IPS-18a (cell line): Measurements from ENCODE around the gene IGSF23.
"Not testable (repeated sequence)": the region's sequence is repeated elsewhere in the genome, so short reads cannot be mapped to it uniquely, and the experiment has no call there.

Experiments
- H3K27ac ChIP-seq: one replicate; pipeline ENCODE4 v1.5.1; 2013; ENCODE audit warnings: low read length
- H3K27me3 ChIP-seq: one replicate; pipeline ENCODE4 v1.6.1; 2013; ENCODE audit warnings: mild to moderate bottlenecking, low read length; ENCODE audit not compliant: control insufficient read depth, insufficient read depth
- H3K36me3 ChIP-seq: one replicate; pipeline ENCODE4 v1.6.1; 2013; ENCODE audit warnings: low read depth, low read length; ENCODE audit not compliant: control insufficient read depth
- H3K4me1 ChIP-seq: one replicate; pipeline ENCODE4 v1.6.1; 2013; ENCODE audit warnings: low read depth, low read length; ENCODE audit not compliant: control insufficient read depth
- H3K4me3 ChIP-seq: one replicate; pipeline ENCODE4 v1.5.1; 2013; ENCODE audit warnings: low read length
- H3K9ac ChIP-seq: one replicate; pipeline ENCODE4 v1.6.1; 2013; ENCODE audit warnings: mild to moderate bottlenecking, low read length, moderate library complexity
- H3K9me3 ChIP-seq: one replicate; pipeline ENCODE4 v1.6.1; 2013; ENCODE audit warnings: low read depth, low read length; ENCODE audit not compliant: control insufficient read depth

The IGSF23 gene

GRCh38 chr19:44604241-44604640, 9.1 kb upstream of the IGSF23 start:
- Histone ChIP-seq H3K4me3 (peak overlapping the region; percentile 23), H3K4me1 (peaks cover 21% of the 10 kb centered on the region), H3K27ac (no peak overlapping the region), H3K27me3 (no peaks in the 10 kb centered on the region), H3K36me3 (no peaks in the 10 kb centered on the region), H3K9me3 (no peaks in the 10 kb centered on the region), H3K9ac (no peak overlapping the region)

DNA sequence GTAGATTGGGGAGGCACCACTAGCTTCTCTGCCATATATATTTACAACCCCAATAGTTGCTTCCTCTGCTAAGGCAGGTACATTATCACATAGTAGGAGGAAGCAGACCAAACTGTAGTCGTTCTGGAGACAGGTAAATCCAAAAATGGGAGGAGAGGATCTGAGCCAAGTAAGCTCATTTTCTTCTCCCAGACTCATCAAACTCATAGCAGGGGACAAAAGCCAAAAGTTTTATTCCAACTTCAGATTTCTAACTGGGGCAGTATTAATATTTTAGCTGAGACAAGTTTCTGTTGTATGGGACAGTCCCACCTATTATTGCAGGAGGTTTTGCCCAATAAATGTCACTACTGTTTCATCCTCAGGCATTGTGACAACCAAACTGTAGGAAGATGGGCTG, 7.8 kb upstream of the IGSF23 start:
- no peak overlapping the region for H3K27ac ChIP-seq
- no peaks in the 10 kb centered on the region for H3K9me3 ChIP-seq
- H3K4me3 ChIP-seq = no peak overlapping the region
- no peak overlapping the region for H3K9ac ChIP-seq
- H3K36me3 ChIP-seq = no peaks in the 10 kb centered on the region
- peaks cover 21% of the 10 kb centered on the region for H3K4me1 ChIP-seq
- no peaks in the 10 kb centered on the region for H3K27me3 ChIP-seq

GRCh38 chr19:44607049-44607448, 6.3 kb upstream of the IGSF23 start:
- Histone ChIP-seq H3K27me3 (no peaks in the 10 kb centered on the region), H3K36me3 (no peaks in the 10 kb centered on the region), H3K27ac (no peak overlapping the region), H3K9ac (no peak overlapping the region), H3K9me3 (no peaks in the 10 kb centered on the region), H3K4me3 (no peak overlapping the region), H3K4me1 (peaks cover 21% of the 10 kb centered on the region)

GRCh38 chr19:44607917-44608316, 5.4 kb upstream of the IGSF23 start:
- H3K4me3 ChIP-seq = no peak overlapping the region

GRCh38 chr19:44608391-44608821, 5.0 kb upstream of the IGSF23 start:
- H3K4me3 ChIP-seq = no peak overlapping the region
- H3K36me3 ChIP-seq = no peaks in the 10 kb centered on the region
- peaks cover 20% of the 10 kb centered on the region for H3K4me1 ChIP-seq
- H3K9me3 ChIP-seq = no peaks in the 10 kb centered on the region
- H3K27ac ChIP-seq = no peak overlapping the region
- no peaks in the 10 kb centered on the region for H3K27me3 ChIP-seq
- H3K9ac ChIP-seq = no peak overlapping the region

More at GRCh38 chr19:44607917-44608316, 5.4 kb upstream of the IGSF23 start:
- H3K4me1 ChIP-seq = peaks cover 21% of the 10 kb centered on the region
- H3K9me3 ChIP-seq = no peaks in the 10 kb centered on the region
- H3K27ac ChIP-seq = no peak overlapping the region
- no peaks in the 10 kb centered on the region for H3K36me3 ChIP-seq
- H3K9ac ChIP-seq = no peak overlapping the region
- H3K27me3 ChIP-seq = no peaks in the 10 kb centered on the region

DNA sequence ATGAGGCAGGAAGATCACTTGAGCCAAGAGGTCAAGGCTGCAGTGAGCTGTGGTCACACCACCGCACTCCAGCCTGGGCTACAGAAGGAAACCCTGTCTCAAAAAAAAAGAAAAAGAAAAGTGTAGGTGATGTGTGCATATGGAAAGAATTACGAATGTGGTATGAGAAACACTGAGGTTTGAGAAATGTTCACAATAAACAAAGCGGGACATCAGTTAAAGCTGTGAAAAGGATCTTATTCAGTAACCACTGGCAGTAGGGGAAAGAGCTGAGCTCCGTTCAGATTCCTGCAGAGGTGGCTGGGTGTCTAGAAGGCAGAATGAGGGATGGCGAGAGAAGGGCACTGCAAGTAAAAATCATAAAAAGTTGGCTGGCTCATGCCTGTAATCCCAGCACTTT, 4.1 kb upstream of the IGSF23 start:
- Histone ChIP-seq H3K4me3 (no peak overlapping the region), H3K36me3 (no peaks in the 10 kb centered on the region), H3K27me3 (no peaks in the 10 kb centered on the region), H3K4me1 (peaks cover 12% of the 10 kb centered on the region), H3K27ac (no peak overlapping the region), H3K9me3 (no peaks in the 10 kb centered on the region), H3K9ac (no peak overlapping the region)

GRCh38 chr19:44610497-44610896, 2.9 kb upstream of the IGSF23 start:
- not testable (repeated sequence) for H3K4me3 ChIP-seq, H3K9ac ChIP-seq, H3K36me3 ChIP-seq, H3K27ac ChIP-seq, H3K4me1 ChIP-seq, H3K27me3 ChIP-seq, H3K9me3 ChIP-seq

GRCh38 chr19:44611812-44612295, 1.5 kb upstream of the IGSF23 start:
- Histone ChIP-seq H3K9ac (no peak overlapping the region), H3K4me3 (no peak overlapping the region), H3K9me3 (no peaks in the 10 kb centered on the region), H3K36me3 (no peaks in the 10 kb centered on the region), H3K27me3 (no peaks in the 10 kb centered on the region), H3K27ac (no peak overlapping the region), H3K4me1 (peaks cover 7% of the 10 kb centered on the region)

DNA sequence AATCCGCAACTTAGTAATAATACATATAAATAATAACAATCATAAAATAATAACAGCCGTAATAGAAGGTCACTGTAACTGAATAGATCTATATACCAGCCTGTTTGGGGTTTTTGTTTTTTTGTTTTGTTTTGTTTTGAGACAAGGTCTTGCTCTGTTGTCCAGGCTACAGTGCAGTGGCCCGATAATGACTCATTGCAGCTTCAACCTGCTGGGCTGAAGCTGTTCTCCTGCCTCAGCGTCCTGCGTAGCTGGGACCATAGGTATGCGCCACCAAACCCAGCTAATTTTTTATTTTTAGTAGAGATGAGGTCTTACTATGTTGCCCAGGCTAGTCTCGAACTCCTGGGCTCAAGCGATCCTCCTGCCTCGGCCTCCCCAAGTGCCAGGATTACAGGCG, 950 bp downstream of the IGSF23 start:
- H3K27ac ChIP-seq = no peak overlapping the region
- no peak overlapping the region for H3K4me3 ChIP-seq
- no peak overlapping the region for H3K9ac ChIP-seq
- H3K27me3 ChIP-seq = no peaks in the 10 kb centered on the region
- H3K9me3 ChIP-seq = no peaks in the 10 kb centered on the region
- no peaks in the 10 kb centered on the region for H3K4me1 ChIP-seq
- H3K36me3 ChIP-seq = no peaks in the 10 kb centered on the region

DNA sequence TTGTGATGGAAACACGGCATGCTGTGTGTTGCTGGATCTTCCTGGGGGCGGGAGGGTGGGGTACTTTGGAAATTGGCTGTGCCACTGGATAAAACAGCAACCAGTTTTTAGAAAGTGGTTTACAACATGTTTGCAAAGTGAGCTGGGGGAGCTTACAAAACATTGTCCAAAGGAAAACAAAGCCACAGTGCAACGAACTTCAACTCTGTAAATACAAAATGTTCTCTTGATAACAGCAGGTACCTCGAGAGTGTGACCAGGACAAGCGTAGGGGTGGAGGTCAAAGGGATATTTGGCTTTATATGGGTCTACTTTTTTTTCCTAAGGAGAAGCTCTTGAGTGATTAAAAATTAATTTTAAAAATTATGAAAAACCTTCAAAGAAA, 2.5 kb downstream of the IGSF23 start:
- Histone ChIP-seq H3K27me3 (no peaks in the 10 kb centered on the region), H3K9me3 (no peaks in the 10 kb centered on the region), H3K27ac (no peak overlapping the region), H3K4me1 (no peaks in the 10 kb centered on the region), H3K36me3 (no peaks in the 10 kb centered on the region), H3K9ac (no peak overlapping the region), H3K4me3 (no peak overlapping the region)

DNA sequence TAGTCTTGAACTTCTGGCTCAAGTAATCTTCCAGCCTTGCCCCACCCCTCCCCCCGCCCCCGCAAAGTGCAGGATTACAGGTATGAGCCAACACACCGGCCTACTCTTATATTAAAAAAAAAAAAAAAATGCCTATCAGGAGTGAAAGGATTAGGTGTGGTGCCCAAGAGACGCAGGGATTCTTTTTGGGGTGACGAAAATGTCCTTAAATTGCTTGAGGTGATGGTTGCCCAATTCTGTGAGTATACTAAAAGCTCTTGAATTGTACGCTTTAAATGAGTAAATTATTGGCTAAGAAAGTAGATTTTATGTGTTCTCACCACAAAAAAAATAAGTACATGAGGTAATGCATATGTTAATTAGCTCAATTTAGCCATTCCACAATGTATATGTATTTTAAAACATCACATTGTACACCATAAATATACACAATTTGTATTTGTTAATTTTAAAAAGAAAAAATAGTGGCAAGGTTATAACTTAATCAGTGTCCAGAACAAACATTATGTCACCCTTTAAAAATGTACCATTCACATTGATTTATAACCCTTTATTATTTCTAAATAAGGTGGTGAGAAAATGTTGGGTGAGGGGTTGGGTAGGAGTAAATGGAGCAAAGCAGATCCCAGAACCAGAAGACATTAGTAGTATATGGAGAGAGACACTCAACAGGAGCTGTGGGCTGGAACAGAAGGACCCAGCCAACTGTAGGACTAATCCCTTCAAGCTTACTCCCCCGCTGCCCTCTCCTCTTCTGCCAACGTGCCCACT, 3.9 kb downstream of the IGSF23 start:
- no peak overlapping the region for H3K4me3 ChIP-seq
- H3K4me1 ChIP-seq = no peaks in the 10 kb centered on the region
- no peaks in the 10 kb centered on the region for H3K36me3 ChIP-seq
- no peaks in the 10 kb centered on the region for H3K27me3 ChIP-seq
- no peak overlapping the region for H3K27ac ChIP-seq
- no peak overlapping the region for H3K9ac ChIP-seq
- H3K9me3 ChIP-seq = no peaks in the 10 kb centered on the region

- Histone ChIP-seq H3K4me1 (no peaks in the 10 kb centered on the region), H3K27ac (no peak overlapping the region), H3K4me3 (no peak overlapping the region)
These were observed 5.4 kb downstream of the IGSF23 start for GRCh38 chr19:44618640-44619357.

More at GRCh38 chr19:44618640-44619357, 5.4 kb downstream of the IGSF23 start:
- no peaks in the 10 kb centered on the region for H3K9me3 ChIP-seq
- H3K36me3 ChIP-seq = no peaks in the 10 kb centered on the region
- no peaks in the 10 kb centered on the region for H3K27me3 ChIP-seq
- no peak overlapping the region for H3K9ac ChIP-seq
